GM23248 (cell line): ENCODE results near the gene PROCR. TPM values are rescaled to one million over a fixed set of nuclear protein-coding genes. Genes with fewer than 3 reads are reported as not detected.

Source experiments
- DNase-seq: peaks from one replicate; pipeline ENCODE4 v3.0.0-alpha.2; 2015
- H2AFZ ChIP-seq: fragments of 200-600 bp; sonication (generic); 2 replicates; pipeline ENCODE4 v1.6.1; 2016; ENCODE audit warnings: antibody characterized with exemption
- H3F3A ChIP-seq: fragments of 200-600 bp; sonication (generic); 2 replicates; pipeline ENCODE4 v1.6.1; 2016; ENCODE audit warnings: mild to moderate bottlenecking, antibody characterized with exemption, mixed run types; ENCODE audit not compliant: insufficient read depth
- H3K27ac ChIP-seq: fragments of 200-600 bp; sonication (generic); 2 replicates; pipeline ENCODE4 v1.5.1; 2016; ENCODE audit warnings: mild to moderate bottlenecking
- H3K27me3 ChIP-seq: fragments of 200-600 bp; sonication (generic); replicated peaks from 2 replicates; pipeline ENCODE4 v1.6.1; 2016; ENCODE audit warnings: mild to moderate bottlenecking; ENCODE audit not compliant: insufficient read depth
- H3K36me3 ChIP-seq: fragments of 200-600 bp; sonication (generic); 2 replicates; pipeline ENCODE4 v1.6.1; 2016; ENCODE audit warnings: low read depth, mild to moderate bottlenecking
- H3K4me1 ChIP-seq: fragments of 200-600 bp; sonication (generic); 2 replicates; pipeline ENCODE4 v1.6.1; 2016; ENCODE audit warnings: mild to moderate bottlenecking; ENCODE audit not compliant: insufficient read depth
- H3K4me2 ChIP-seq: fragments of 200-600 bp; sonication (generic); one replicate; pipeline ENCODE4 v1.6.1; 2016; ENCODE audit warnings: mild to moderate bottlenecking; ENCODE audit not compliant: unreplicated experiment
- H3K4me3 ChIP-seq: fragments of 200-600 bp; sonication (generic); 2 replicates; pipeline ENCODE4 v1.5.1; 2016; ENCODE audit warnings: mild to moderate bottlenecking
- H3K79me2 ChIP-seq: fragments of 200-600 bp; sonication (generic); 2 replicates; pipeline ENCODE4 v1.6.1; 2016; ENCODE audit warnings: mild to moderate bottlenecking; ENCODE audit not compliant: insufficient read depth
- H3K9ac ChIP-seq: fragments of 200-600 bp; sonication (generic); 2 replicates; pipeline ENCODE4 v1.6.1; 2016; ENCODE audit warnings: mild to moderate bottlenecking
- H3K9me2 ChIP-seq: fragments of 200-600 bp; sonication (generic); 2 replicates; pipeline ENCODE4 v1.6.1; 2016; ENCODE audit warnings: mixed run types, mild to moderate bottlenecking, moderate library complexity; ENCODE audit not compliant: insufficient read depth
- H3K9me3 ChIP-seq: fragments of 200-600 bp; sonication (generic); one replicate; pipeline ENCODE4 v1.6.1; 2017; ENCODE audit warnings: low read depth
- H4K20me1 ChIP-seq: fragments of 200-600 bp; sonication (generic); 2 replicates; pipeline ENCODE4 v1.6.0; 2016; ENCODE audit not compliant: insufficient read depth
- EZH2 ChIP-seq: fragments of 200-600 bp; sonication (generic); IDR thresholded peaks from 2 replicates; pipeline ENCODE4 v1.6.1; 2018; ENCODE audit warnings: antibody characterized with exemption, mild to moderate bottlenecking; ENCODE audit not compliant: insufficient read depth, poor library complexity, severe bottlenecking
- EZH2phosphoT487 ChIP-seq: fragments of 200-600 bp; sonication (generic); IDR thresholded peaks from 2 replicates; pipeline ENCODE4 v1.6.1; 2018; ENCODE audit warnings: antibody characterized with exemption, moderate library complexity, mild to moderate bottlenecking, low read depth; ENCODE audit not compliant: insufficient read depth
- WGBS, 2 experiments: methylation state at CpG; one replicate each; pipeline ENCODE4 v1.1.6; 2015 to 2017; ENCODE audit warnings: low lambda C conversion rate in 2 of 2, low coverage in 1 of 2; ENCODE audit errors: missing lambda C conversion rate in 2 of 2; 5-methylcytosine and 5-hydroxymethylcytosine counted together
- in situ Hi-C: fragments of 300-500 bp; cut with MboI; formaldehyde crosslinking; loops from 2 replicates; pipeline ENCODE4 v1.15.0; 2020
- polyA plus RNA-seq: library from polyadenylated mRNA; unstranded; fragments of >200 nt; fragmentation: Nextera tagmentation; extraction: Ambion mirVana; gene quantifications from 2 replicates; pipeline ENCODE4 v1.2.1, GENCODE V29; 2016
- small RNA-seq: library from RNA; depleted of rRNA; stranded (forward); fragments of <200 nt; gene quantifications from one replicate; pipeline ENCODE3, GENCODE V24; 2014; ENCODE audit warnings: low read depth, low replicate concordance
- total RNA-seq: library from RNA; depleted of rRNA; stranded (reverse); fragments of >200 nt; shearing (Covaris generic); gene quantifications from 2 replicates; pipeline ENCODE4 v1.2.3, GENCODE V29; 2014; rRNA removed

Gene PROCR
- total and polyA plus RNA-seq, 2 experiments from 2014 or later = 34.4 to 38.7 TPM

DNA sequence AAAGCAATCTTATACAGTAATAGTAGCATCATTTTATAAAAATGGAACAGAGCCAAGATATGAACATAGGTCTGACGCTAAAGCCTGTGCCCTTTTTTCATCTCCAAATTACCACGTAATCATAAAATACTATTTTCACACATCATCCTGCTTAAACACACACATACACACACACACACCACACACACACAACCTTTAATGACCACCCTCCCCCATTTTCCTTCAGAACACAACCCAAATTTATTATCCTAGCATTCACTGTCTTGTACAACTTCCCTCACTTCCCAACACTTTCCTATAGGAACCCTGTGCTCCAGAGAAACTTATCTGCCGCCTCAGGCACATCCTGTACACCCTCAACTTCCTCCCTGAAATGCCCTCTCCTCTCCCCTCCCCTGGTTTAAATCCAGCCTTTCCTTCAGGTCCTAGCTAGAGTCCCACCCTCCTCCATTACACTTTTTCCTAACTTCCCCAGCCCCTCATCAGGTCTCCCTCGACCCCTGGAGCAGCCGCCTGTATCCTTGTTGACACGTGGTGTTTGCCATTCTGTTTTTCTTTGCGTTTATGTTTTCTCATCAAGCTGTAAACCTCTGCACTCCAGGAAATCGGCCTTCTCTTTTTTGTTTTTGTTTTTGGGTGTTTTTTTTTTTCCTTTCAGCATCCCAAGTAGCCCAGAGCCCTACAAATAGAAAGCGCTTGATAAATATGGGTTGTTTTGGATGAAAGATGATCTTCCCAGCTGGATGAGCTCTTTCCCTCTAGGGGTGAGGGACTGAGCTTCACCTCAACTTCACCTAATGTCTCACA lies 53.6 kb downstream of the PROCR start:
- H2AFZ ChIP-seq = no peak overlapping the region
- H3K27me3 ChIP-seq = peaks cover 7% of the 10 kb centered on the region; the same call in 1 of the 2 replicates
- WGBS, 2 experiments = 73 to 76% methylated on average over 9 of the region's 9 CpGs
- no peak overlapping the region for H3K4me3 ChIP-seq
- H3K9me2 ChIP-seq = no peaks in the 10 kb centered on the region
- H3F3A ChIP-seq = peaks cover 11% of the 10 kb centered on the region
- no peak overlapping the region for H3K4me2 ChIP-seq
- H3K36me3 ChIP-seq = no peaks in the 10 kb centered on the region
- in situ Hi-C loops = no loop called here
- TF ChIP-seq EZH2phosphoT487 (no peak), EZH2 (no peak)
- no peaks in the 10 kb centered on the region for H3K79me2 ChIP-seq
- no peaks in the 10 kb centered on the region for H3K9me3 ChIP-seq
- no peak overlapping the region for H3K27ac ChIP-seq
- no peak overlapping the region for H3K9ac ChIP-seq
- peaks cover 4% of the 10 kb centered on the region; the same call in 1 of the 2 replicates for H3K4me1 ChIP-seq
- no peaks in the 10 kb centered on the region; the same call in 1 of the 2 replicates for H4K20me1 ChIP-seq
- DNase-seq = no peak

DNA sequence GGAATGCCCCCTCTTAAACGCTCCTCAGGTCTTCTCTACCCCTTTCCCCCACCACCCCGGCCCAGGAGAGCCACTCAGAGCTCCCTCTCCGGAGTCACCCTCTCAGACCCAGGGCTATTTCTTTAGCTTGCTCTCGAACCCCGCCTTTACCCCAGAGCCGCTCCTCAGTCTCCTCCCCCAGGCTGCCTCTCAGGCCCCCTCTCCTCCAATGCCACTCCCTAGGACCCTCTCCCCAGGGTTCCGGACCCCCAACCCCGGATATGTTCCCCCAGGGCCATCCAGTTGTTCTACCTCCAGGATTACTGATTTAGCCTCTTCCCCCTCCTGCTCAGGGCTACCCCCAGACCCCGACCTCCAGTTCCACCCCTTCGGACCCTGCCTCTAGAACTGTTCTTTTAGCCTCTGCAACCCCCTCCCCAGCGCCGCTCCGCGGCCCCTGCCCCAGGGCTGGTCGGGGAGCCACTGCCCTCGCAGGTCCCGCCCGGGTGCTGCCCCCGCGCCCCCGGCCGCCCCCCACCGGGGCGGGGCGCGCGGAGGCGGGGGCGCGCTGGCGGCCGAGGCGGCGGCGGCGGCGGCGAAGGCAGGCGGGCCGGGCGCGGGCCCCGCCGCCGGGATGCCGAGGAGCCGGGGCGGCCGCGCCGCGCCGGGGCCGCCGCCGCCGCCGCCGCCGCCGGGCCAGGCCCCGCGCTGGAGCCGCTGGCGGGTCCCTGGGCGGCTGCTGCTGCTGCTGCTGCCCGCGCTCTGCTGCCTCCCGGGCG lies 54.4 kb downstream of the PROCR start, which contains the start of gene MMP24:
Gene MMP24 (plus strand): TSS at position 565 of the 758 bp plus-strand sequence. CDS start 49 bp downstream, at position 614.
- peaks cover 4% of the 10 kb centered on the region; the same call in 1 of the 2 replicates for H3K4me1 ChIP-seq
- H3K9me2 ChIP-seq = no peaks in the 10 kb centered on the region
- H3K27ac ChIP-seq = no peak within 1 kb of the TSS
- H3K79me2 ChIP-seq = no peaks in the 10 kb centered on the region
- H3K9me3 ChIP-seq = no peaks in the 10 kb centered on the region
- peaks cover 11% of the 10 kb centered on the region for H3F3A ChIP-seq
- no peak within 1 kb of the TSS for H3K9ac ChIP-seq
- DNase-seq = peak; percentile 29
- H3K27me3 ChIP-seq = peaks cover 7% of the 10 kb centered on the region; the same call in 1 of the 2 replicates
- TF ChIP-seq EZH2 (no peak), EZH2phosphoT487 (no peak)
- H3K4me3 ChIP-seq = peak within 1 kb of the TSS; percentile 52
- in situ Hi-C loops = no loop called here
- 10 to 18% methylated on average over 15 to 30 of the region's 70 CpGs for WGBS, 2 experiments
- H3K4me2 ChIP-seq = peak within 1 kb of the TSS; percentile 74
- H2AFZ ChIP-seq = no peak within 1 kb of the TSS
- H4K20me1 ChIP-seq = no peaks in the 10 kb centered on the region; the same call in 1 of the 2 replicates
- H3K36me3 ChIP-seq = no peaks in the 10 kb centered on the region

Small RNAs within 50 kb of the gene (small RNA-seq; reads per million reads assigned to genes)
- gene MT1P3 = not detected
- gene RNA5SP483 = not detected

Other genes starting within 250 kb of the PROCR start
- gene GSS, start 216.3 kb upstream of the PROCR start, total RNA-seq = 80.7 and 85.9 TPM in 2 replicates
- gene GSS, start 216.3 kb upstream of the PROCR start, polyA plus RNA-seq = 68.3 and 75.0 TPM in 2 replicates
- gene MYH7B, start 216.2 kb upstream of the PROCR start, total RNA-seq = under 0.01 and 0.11 TPM in 2 replicates
- 0.13 and 0.49 TPM in 2 replicates for gene MYH7B, start 216.2 kb upstream of the PROCR start, polyA plus RNA-seq
- gene TRPC4AP, start 79.3 kb upstream of the PROCR start, total RNA-seq = 57.0 and 63.4 TPM in 2 replicates
- gene TRPC4AP, start 79.3 kb upstream of the PROCR start, polyA plus RNA-seq = 92.7 and 93.4 TPM in 2 replicates
- gene EDEM2, start 24.7 kb upstream of the PROCR start, total RNA-seq = 25.8 and 34.9 TPM in 2 replicates
- gene EDEM2, start 24.7 kb upstream of the PROCR start, polyA plus RNA-seq = 31.9 and 33.5 TPM in 2 replicates
- 7.1 and 8.5 TPM in 2 replicates for gene MMP24, start 54.6 kb downstream of the PROCR start, total RNA-seq
- 0.61 and 0.70 TPM in 2 replicates for gene MMP24, start 54.6 kb downstream of the PROCR start, polyA plus RNA-seq
- gene MMP24OS, start 106.0 kb downstream of the PROCR start, total RNA-seq = 26.8 and 30.0 TPM in 2 replicates
- 81.7 and 85.3 TPM in 2 replicates for gene MMP24OS, start 106.0 kb downstream of the PROCR start, polyA plus RNA-seq
- 166 and 183 TPM in 2 replicates for gene EIF6, start 112.7 kb downstream of the PROCR start, total RNA-seq
- 245 and 247 TPM in 2 replicates for gene EIF6, start 112.7 kb downstream of the PROCR start, polyA plus RNA-seq
- not detected in 2 replicates for gene FAM83C, start 120.4 kb downstream of the PROCR start, total RNA-seq
- not detected in 2 replicates for gene FAM83C, start 120.4 kb downstream of the PROCR start, polyA plus RNA-seq
- gene UQCC1, start 239.9 kb downstream of the PROCR start, total RNA-seq = 22.3 and 34.9 TPM in 2 replicates
- 23.0 and 23.6 TPM in 2 replicates for gene UQCC1, start 239.9 kb downstream of the PROCR start, polyA plus RNA-seq